ENCODE results near the gene CLPTM1. TPM values are rescaled to one million over a fixed set of nuclear protein-coding genes. Genes with fewer than 3 reads are reported as not detected.

Gene CLPTM1
- total RNA-seq, 2 donors from 2014 or later, result 90.7 to 107 TPM

GRCh38 chr19:44927746-44928145 lies 27.4 kb upstream of the CLPTM1 start:
- intact Hi-C loops (cut with DNase I), result no loop called here
- DNase-seq (no peak), ATAC-seq (no peak)

GRCh38 chr19:44930088-44930487 lies 25.1 kb upstream of the CLPTM1 start:
- DNase-seq (no peak), ATAC-seq (no peak)
- intact Hi-C loops (cut with DNase I), result no loop called here

GRCh38 chr19:44931541-44931940 lies 23.6 kb upstream of the CLPTM1 start:
- no peak for ATAC-seq
- DNase-seq, result no peak
- intact Hi-C loops (cut with DNase I), result no loop called here

GRCh38 chr19:44939668-44940067 lies 15.5 kb upstream of the CLPTM1 start:
- intact Hi-C loops (cut with DNase I), result loop anchor here in 1 of 2 donors (5.0 kb wide), 1 partner anchor 152 kb away; no protein-coding TSS in a partner anchor
- ATAC-seq (no peak), DNase-seq (no peak)

GRCh38 chr19:44942067-44942571 lies 13.1 kb upstream of the CLPTM1 start, which contains the start of gene APOC4:
TSS of gene APOC4 (plus strand) at chr19:44942237. CDS start at chr19:44942278, 41 bp downstream.
- no peak for DNase-seq
- ATAC-seq, result no peak
- intact Hi-C loops (cut with DNase I), result loop anchor here in 1 of 2 donors (5.0 kb wide), 1 partner anchor 155 kb away; no protein-coding TSS in a partner anchor

- DNase-seq (peak; percentile 46), ATAC-seq (peak; percentile 67 to 72)
- intact Hi-C loops (cut with DNase I), result loop anchor here in 1 of 2 donors (5.0 kb wide), 1 partner anchor 157 kb away; no protein-coding TSS in a partner anchor
These were observed 11.4 kb upstream of the CLPTM1 start for GRCh38 chr19:44943801-44944249.

- intact Hi-C loops (cut with DNase I), result no loop called here
- DNase-seq, result no peak
- no peak for ATAC-seq
These were observed 8.1 kb upstream of the CLPTM1 start for GRCh38 chr19:44947041-44947581.

GRCh38 chr19:44948237-44948636 lies 6.9 kb upstream of the CLPTM1 start:
- intact Hi-C loops (cut with DNase I), result no loop called here
- ATAC-seq (no peak), DNase-seq (no peak)

- DNase-seq, result no peak
- ATAC-seq, result no peak
- intact Hi-C loops (cut with DNase I), result no loop called here
These were observed 6.3 kb upstream of the CLPTM1 start for GRCh38 chr19:44948763-44949374.

GRCh38 chr19:44949550-44949949 lies 5.6 kb upstream of the CLPTM1 start:
- intact Hi-C loops (cut with DNase I), result no loop called here
- ATAC-seq, result no peak
- no peak for DNase-seq

- intact Hi-C loops (cut with DNase I), result loop anchor here (2.0 to 5.0 kb wide), 2 partner anchors 44 to 47 kb away; partner anchors contain the start of gene APOE (in 2 of the 2)
- peak in 1 of 2 donors; percentile 9 for ATAC-seq
- DNase-seq, result peak; percentile 46
These were observed 3.7 kb upstream of the CLPTM1 start for GRCh38 chr19:44951179-44952159.

GRCh38 chr19:44954278-44954648 lies 917 bp upstream of the CLPTM1 start:
- ATAC-seq (no peak), DNase-seq (no peak)
- intact Hi-C loops (cut with DNase I), result loop anchor here in 1 of 2 donors (5.0 kb wide), 1 partner anchor 47 kb away; the partner anchor contains the start of gene APOE

- intact Hi-C loops (cut with DNase I), result no loop called here
- peak in 1 of 2 donors; percentile 54 for ATAC-seq
- no peak for DNase-seq
These were observed 592 bp downstream of the CLPTM1 start for GRCh38 chr19:44955505-44956439.

- ATAC-seq (no peak), DNase-seq (no peak)
- intact Hi-C loops (cut with DNase I), result no loop called here
These were observed 2.3 kb downstream of the CLPTM1 start for GRCh38 chr19:44957526-44957925.

- no peak for ATAC-seq
- DNase-seq, result no peak
- intact Hi-C loops (cut with DNase I), result no loop called here
These were observed 2.9 kb downstream of the CLPTM1 start for GRCh38 chr19:44958090-44958489.

GRCh38 chr19:44959691-44960090 lies 4.5 kb downstream of the CLPTM1 start:
- no peak for ATAC-seq
- no peak for DNase-seq
- intact Hi-C loops (cut with DNase I), result no loop called here

- no peak for DNase-seq
- no peak for ATAC-seq
- intact Hi-C loops (cut with DNase I), result no loop called here
These were observed 5.9 kb downstream of the CLPTM1 start for GRCh38 chr19:44960906-44961728.
